Erythroblast (primary cell): ENCODE results near the gene NEURL3.
A peak's percentile ranks its signal among the peaks of the same experiment; 100 is the strongest.

Source experiments
- DNase-seq, 2 experiments: peaks; one replicate each; lab custom pipeline; 2025; lab: John Stamatoyannopoulos, UW
- GATA1 ChIP-seq: IDR thresholded peaks from 2 replicates; pipeline ENCODE4 v1.6.1; 2011; ENCODE audit warnings: low read depth, mild to moderate bottlenecking, control low read depth, low read length, moderate library complexity
- POLR2A ChIP-seq: IDR thresholded peaks from 2 replicates; pipeline ENCODE4 v1.6.1; 2011; ENCODE audit warnings: mild to moderate bottlenecking, low read length

The NEURL3 gene

DNA sequence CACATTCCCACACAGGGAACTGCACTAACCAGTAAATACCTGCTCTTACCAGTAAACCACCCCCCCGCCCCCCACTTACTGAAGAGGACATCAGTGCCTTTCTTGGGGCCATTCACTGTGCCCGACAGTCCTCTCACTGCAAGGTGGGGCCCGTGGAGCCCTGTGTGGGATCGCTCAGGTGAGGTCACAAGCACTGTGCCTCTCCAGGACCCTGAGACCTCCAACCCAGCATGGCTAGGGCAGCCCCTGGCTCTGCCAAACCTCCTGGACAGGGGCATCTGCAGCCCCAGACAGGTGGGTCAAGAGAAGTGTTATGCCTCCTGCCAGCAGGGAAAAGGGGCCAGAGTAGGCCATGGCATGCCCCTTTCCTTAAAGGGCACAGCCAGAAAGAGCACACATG lies 6.7 kb upstream of the NEURL3 start:
- TF ChIP-seq GATA1 (no peak), POLR2A (no peak)
- no peak for DNase-seq

DNA sequence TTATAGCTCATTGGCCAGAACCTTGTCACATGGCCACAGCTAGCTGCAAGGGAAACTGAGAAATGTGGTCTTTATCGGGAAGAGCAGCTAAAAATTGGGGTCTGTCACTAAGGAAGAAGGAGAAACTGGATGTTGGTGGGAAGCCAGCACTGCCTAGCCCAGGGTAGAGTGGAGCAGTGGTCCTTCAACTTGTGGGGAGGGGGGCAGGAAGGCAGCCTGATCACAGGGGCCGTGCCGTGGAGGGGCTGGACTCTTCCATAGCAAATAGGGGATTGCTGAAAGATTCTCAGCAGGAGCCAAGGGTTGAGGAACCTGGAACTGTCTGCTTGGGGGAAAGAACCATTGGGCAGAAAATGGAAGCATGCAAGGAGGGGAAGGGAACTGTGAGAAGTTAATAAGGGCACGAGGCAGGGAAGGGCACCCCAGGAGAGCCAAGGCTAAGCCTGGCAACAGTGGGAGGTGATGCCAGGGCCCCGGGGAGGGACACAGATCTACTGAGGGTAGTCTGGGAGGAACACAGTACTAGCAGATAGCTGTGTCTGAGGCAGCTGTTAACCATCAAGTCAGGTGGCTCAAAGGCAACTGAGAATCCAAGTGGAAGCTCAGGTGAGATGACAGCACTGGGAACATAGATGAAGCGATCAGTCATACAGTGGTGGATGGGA lies 5.9 kb upstream of the NEURL3 start:
- TF ChIP-seq POLR2A = no peak
- TF ChIP-seq GATA1 = no peak

DNA sequence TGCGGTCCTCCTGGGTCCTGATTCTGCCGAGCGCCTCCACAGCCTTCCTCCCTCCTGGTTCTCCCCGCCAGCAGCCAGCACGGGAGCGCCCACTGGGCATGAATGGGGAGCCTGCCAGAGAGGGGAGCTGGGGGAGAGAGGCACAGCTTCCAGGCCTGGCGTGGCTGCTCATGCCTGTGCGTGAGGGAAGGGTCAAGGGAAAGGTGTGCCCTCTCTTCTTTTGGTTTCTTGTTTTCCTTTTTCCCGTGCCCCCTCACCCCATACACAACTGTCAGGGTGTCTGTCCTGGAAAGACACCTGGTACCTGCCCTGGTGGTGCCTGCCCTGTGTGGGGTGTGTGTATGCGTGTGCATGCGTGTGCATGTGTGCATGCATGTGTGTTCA lies 4.7 kb upstream of the NEURL3 start:
- no peak for TF ChIP-seq GATA1
- DNase-seq = no peak

More for the DNA sequence above, 5.9 kb upstream of the NEURL3 start:
- no peak for DNase-seq

DNA sequence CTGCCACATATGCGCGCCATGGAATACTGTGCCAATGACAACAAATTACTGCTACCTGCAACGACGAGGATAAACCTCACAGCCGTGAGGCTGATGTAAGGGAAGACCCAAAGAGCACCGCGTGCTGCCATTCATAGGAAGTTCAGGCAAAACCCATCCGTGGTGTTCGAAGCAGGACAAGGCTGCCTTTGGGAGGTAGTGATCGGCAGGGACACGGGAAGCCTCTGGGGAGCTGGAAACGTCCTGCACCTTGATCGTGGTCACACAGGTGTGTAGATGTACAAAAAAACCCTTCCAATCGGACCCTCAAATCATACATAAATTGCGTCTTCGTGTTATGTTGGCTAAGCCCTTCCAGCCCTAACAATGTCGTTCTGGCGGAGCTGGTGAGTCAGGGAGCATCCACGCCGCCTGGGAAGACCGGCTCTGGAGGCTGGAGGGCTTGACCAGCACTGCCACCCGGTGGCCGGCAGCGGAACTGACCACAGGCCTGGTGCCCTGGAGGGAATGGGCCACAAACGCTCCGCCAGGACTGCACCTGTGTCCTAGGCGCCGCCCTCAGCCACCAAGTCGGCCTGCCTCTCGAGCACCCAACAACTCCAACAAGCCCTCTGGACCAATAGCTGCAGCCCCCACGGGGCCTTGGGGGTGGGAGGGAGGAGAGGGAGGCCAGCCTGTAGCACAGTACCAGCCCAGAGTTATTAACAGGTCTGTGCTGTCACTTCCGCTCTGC lies 4.1 kb upstream of the NEURL3 start:
- peak; percentile 56 to 82 for DNase-seq

DNA sequence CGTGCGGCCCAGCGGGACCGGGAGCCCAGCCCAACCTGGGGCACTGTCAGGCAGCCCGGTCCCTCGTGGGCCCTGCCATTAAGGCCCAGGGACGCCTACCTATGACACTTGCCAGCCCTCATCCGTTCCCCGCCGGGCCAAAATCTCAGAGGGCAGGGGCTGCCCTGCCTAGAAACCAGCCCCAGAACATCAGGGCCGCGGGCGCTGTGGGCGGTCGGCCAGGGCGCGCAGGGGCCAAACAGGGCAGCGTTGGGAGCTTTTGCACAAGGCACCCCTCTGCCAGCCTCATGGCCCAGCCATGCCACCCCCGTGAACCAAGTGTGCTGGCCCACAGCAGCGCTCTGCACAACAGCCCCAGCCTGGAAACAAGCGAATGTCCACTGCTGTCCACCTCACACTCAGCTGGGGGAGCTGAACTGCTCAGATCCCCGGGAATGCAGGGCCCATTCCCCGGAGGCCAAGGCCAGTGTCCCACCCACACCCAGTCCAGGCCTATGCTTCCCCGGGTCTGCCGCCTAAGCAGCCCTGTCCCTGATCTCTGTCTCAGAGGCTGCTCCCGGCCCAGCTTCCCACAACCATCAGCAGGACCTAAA lies 3.5 kb upstream of the NEURL3 start:
- no peak for TF ChIP-seq GATA1
- no peak for TF ChIP-seq POLR2A
- no peak for DNase-seq

More for the DNA sequence above, 4.1 kb upstream of the NEURL3 start:
- TF ChIP-seq GATA1 (no peak), POLR2A (no peak)

DNA sequence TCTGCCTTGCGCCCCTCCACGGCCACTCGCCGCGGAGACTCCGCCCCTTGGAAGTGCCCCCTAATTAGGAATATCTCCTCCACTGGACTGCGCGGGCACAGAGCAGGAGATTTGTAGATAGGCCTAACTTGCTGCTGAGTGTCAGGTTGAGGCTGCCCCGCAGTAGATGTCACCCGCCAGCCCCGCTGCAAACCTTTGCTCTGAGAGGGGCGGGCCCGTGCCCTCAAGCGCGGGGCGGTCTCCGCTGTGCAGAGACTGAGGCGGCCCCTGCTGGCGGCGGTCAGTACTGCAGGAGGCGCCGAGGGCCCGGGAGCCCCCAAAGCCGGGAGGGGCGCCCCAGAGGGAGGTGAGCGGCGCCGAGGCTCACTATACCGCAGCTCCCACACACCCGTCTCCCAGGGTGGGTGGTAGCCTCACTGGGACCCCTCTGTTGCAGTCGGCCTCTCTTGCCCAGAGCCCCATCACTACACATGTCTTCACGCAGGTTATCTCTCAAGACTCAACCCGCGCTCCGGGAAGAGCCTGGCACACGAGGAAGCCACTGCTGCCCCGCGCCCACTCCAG lies 2.9 kb upstream of the NEURL3 start:
- DNase-seq = peak; percentile 74 to 82

DNA sequence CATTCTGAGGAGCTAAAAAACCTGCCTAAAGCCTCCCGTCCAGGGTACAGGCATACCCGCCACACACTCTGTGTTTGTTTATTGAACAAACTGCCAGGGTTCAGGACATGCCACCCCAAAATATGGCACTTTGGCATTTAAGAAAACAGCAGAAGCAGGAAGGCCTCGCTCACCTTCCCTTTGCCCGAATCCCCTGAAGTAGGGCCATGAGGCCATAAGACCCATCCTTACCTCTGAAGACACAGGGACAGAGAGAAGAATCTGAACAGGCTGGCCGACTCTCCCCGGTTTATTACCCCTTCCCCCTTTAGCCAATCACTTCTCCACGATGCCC lies 1.7 kb upstream of the NEURL3 start:
- no peak for DNase-seq
- TF ChIP-seq GATA1 (no peak), POLR2A (no peak)

More for the DNA sequence above, 2.9 kb upstream of the NEURL3 start:
- TF ChIP-seq GATA1 (no peak), POLR2A (no peak)

DNA sequence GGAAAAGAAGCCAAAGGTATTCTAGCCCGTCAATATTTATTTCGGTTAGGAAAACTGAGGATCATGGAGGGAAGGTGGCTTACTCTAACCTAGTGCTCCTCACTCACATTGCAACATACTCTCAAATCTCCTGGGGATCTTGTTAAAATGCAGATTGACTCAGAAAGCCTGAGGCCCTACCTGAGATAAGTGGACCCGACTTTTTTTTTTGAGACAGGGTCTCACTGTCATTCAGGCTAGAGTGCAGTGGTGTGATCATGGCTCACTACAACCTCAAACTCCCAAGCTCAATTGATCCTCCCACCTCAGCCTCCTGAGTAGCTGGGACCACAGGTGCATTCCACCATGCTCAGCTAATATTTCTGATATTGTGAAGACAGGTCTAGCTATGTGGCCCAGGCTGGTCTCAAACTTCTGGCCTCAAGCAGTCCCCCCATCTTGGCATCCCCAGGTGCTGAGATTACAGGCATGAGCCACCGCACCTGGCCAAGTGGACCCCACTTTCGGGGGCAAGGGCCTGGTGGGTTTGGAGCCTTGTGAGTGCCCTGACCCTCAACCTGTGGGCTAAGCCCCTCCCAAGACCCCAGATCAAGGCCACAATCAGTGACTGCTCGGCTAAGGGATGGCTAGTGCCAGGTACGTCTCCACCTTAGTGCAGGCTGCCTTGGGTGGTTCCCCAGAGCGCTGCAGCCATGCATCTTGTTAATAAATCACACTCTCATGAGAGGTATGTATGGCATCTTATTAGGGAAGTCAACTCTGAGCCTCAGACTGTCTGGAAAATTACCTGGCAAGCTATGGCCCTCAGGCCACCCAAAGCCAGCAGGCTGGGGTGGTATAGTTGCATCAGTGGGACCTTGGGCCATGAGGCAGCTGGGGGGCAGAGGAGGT lies 1.1 kb upstream of the NEURL3 start:
- TF ChIP-seq GATA1 = no peak
- no peak for TF ChIP-seq POLR2A
- no peak for DNase-seq

DNA sequence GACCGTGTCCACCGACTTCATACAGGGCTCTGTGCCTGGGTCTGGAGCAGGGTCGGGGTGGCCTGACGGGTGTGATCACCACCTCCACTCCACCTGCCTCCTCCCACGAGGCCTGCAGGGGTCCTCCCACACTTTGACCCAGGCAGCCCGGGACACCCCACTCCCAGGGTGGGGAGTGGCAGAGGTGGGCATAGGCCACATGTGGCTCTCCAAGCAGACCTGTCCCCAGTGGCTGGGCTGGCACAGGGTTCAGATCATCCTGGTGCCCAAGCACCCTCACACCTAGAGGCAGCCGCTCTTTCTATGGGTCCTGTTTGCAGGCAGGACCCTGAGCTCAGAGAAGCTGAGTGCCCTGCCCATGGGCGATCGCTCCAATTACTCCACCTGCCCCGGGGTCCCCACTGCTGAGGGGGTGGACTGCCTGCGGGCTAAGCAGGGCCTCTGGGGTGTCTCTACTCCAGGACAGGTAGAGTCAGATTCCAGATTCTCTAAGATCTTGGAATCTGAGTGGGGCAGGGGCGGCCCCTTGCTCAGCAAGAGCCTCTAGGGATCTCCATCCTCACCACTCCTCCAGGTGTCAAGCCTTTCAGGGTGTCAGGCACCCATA lies 1.4 kb downstream of the NEURL3 start:
- no peak for TF ChIP-seq GATA1
- no peak for TF ChIP-seq POLR2A
- no peak for DNase-seq

DNA sequence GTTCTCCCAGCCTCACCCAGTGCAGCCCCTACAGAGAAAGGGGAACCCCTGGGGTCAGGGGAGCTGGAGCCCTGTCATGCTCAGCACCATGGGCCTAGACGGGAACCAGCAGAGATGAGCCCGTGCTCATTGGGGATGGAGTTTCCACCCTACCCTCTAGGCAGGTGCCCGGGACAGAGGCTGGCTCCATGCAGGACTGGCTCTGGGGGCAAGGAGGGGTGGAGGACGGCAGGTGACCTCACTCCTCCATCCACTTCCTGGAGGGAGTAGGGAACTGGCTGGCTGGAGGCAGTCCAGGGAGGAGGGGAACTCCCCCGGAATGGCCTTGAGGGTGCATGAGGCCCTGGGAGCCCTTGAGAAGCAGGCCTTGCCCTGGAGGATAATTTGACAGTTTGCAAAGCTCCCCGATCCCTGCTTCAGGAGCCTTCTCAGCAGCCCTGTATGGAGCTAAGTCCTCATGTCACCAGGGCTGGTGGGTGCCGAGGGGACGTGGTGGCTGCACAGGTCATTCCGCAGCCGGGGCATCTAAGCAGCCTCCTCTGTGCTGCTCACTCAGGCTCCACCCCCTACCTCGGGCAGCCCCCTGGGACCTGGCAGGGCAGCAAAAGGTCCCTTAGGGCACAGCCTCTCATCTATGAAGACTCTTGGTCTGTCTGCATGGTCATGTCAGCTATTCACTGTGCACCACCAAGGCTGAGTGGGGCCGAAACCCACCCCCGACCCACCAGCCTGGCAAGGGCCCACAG lies 2.1 kb downstream of the NEURL3 start:
- no peak for DNase-seq
- TF ChIP-seq GATA1 (no peak), POLR2A (no peak)

DNA sequence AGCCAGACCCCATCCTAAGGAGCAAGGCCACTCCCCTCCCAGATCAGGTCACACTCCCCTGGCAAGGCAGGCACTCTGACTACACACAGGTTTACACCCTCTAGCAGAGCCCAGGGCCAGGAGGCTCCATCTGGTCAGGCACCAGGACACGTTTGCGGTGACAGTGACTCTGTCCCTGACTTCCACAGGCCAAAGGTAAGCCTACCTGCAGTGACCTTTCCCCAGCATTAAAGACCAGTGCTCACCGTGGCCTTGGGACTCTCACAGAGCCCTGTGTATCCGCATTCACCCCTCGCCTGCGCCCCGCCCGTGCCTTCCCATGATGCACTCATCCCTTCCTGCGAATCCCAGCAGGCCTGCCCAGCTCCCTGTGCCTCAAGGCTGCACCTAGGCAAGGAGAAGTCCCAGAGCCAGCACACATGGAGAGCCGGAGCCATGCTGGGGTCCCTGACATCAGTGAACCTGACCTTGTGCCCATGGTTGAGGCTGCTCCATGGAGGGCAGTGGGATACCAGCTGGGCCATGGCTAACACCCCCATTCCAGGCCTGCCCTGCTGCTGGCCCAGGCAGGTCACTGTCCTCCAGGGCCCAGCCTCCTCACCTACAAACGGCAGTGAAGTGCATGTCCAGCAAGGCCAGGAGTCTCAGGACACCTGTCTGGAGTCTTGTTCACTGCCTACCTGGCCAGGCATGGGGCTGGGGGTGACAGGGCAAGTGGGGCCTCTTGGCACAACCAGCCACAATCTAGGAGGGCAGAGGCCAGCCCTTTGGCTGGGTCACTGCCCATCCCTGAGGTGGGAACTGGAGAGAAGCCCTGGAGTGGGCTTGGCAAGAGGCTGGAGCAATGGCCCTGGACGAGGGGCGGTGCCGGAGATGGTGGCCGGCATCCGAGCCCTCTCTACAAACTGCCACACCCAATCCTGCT lies 3.0 kb downstream of the NEURL3 start:
- no peak for DNase-seq
- no peak for TF ChIP-seq GATA1
- no peak for TF ChIP-seq POLR2A
